ENCODE results near the gene ZNF263. TPM values are rescaled to one million over a fixed set of nuclear protein-coding genes. Genes with fewer than 3 reads are reported as not detected.
A peak's percentile ranks its signal among the peaks of the same experiment; 100 is the strongest.
"Not testable (repeated sequence)": the region's sequence is repeated elsewhere in the genome, so short reads cannot be mapped to it uniquely, and the experiment has no call there.

ZNF263 gene
- total RNA-seq, 4 donors from 2014 or later: 40.6 to 56.3 (median 45.1) TPM

- no peaks in the 10 kb centered on the region for H3K9me3 ChIP-seq
- H3K4me1 ChIP-seq: peaks cover 18% of the 10 kb centered on the region
- no peaks in the 10 kb centered on the region for H3K27me3 ChIP-seq
- peaks cover 21% of the 10 kb centered on the region for H3K36me3 ChIP-seq
- peak overlapping the region; percentile 96 for H3K27ac ChIP-seq
- peak; percentile 95 to 96 for DNase-seq (ENCODE audit: low spot score in 2 of 2)
- TF ChIP-seq POLR2AphosphoS5 (IDR thresholded peaks at IDR 0.05) (peak in 2 of 3 donors; percentile 7 to 18), EP300 (IDR thresholded peaks at IDR 0.05) (no peak), POLR2A (IDR thresholded peaks at IDR 0.05) (peak in 1 of 2 donors; percentile 73), CTCF (IDR thresholded peaks at IDR 0.05) (peak in 1 of 2 donors; percentile 24)
- WGBS: 1% methylated on average over 49 of the region's 77 CpGs
- H3K4me3 ChIP-seq: peak overlapping the region; percentile 73
These were observed 18.9 kb upstream of the ZNF263 start for GRCh38 chr16:3264137-3265036.

GRCh38 chr16:3266873-3267537, 16.3 kb upstream of the ZNF263 start:
- Histone ChIP-seq H3K27me3 (no peaks in the 10 kb centered on the region), H3K36me3 (peaks cover 21% of the 10 kb centered on the region), H3K9me3 (no peaks in the 10 kb centered on the region), H3K4me3 (no peak overlapping the region), H3K4me1 (peaks cover 18% of the 10 kb centered on the region), H3K27ac (no peak overlapping the region)
- 64% methylated on average over 5 of the region's 5 CpGs for WGBS
- TF ChIP-seq CTCF (IDR thresholded peaks at IDR 0.05): no peak
- TF ChIP-seq POLR2AphosphoS5 (IDR thresholded peaks at IDR 0.05): no peak
- no peak for TF ChIP-seq POLR2A (IDR thresholded peaks at IDR 0.05)
- TF ChIP-seq EP300 (IDR thresholded peaks at IDR 0.05): no peak
- no peak for DNase-seq (ENCODE audit: low spot score in 2 of 2)

- WGBS: 100% methylated on average over 1 of the region's 1 CpG
- H3K27me3 ChIP-seq: no peaks in the 10 kb centered on the region
- no peaks in the 10 kb centered on the region for H3K9me3 ChIP-seq
- peaks cover 21% of the 10 kb centered on the region for H3K36me3 ChIP-seq
- H3K4me3 ChIP-seq: no peak overlapping the region
- H3K27ac ChIP-seq: no peak overlapping the region
- TF ChIP-seq EP300 (IDR thresholded peaks at IDR 0.05) (no peak), POLR2A (IDR thresholded peaks at IDR 0.05) (no peak), CTCF (IDR thresholded peaks at IDR 0.05) (no peak), POLR2AphosphoS5 (IDR thresholded peaks at IDR 0.05) (no peak)
- peaks cover 14% of the 10 kb centered on the region for H3K4me1 ChIP-seq
- DNase-seq (ENCODE audit: low spot score in 2 of 2): no peak
These were observed 15.0 kb upstream of the ZNF263 start for GRCh38 chr16:3268294-3268693.

GRCh38 chr16:3270718-3271117, 12.6 kb upstream of the ZNF263 start:
- not testable (repeated sequence) for H3K27ac ChIP-seq; H3K4me1 ChIP-seq; H3K4me3 ChIP-seq; H3K9me3 ChIP-seq; DNase-seq (ENCODE audit: low spot score in 2 of 2); H3K27me3 ChIP-seq
- H3K36me3 ChIP-seq: peaks cover 21% of the 10 kb centered on the region
- WGBS: 90% methylated on average over 5 of the region's 5 CpGs

GRCh38 chr16:3271281-3271680, 12.0 kb upstream of the ZNF263 start:
- not testable (repeated sequence) for H3K9me3 ChIP-seq; H3K4me3 ChIP-seq; H3K4me1 ChIP-seq; H3K27me3 ChIP-seq; H3K27ac ChIP-seq; DNase-seq (ENCODE audit: low spot score in 2 of 2)
- H3K36me3 ChIP-seq: peaks cover 19% of the 10 kb centered on the region
- 94% methylated on average over 22 of the region's 22 CpGs for WGBS

GRCh38 chr16:3274490-3274889, 8.8 kb upstream of the ZNF263 start:
- no peak overlapping the region for H3K27ac ChIP-seq
- H3K4me1 ChIP-seq: no peaks in the 10 kb centered on the region
- DNase-seq (ENCODE audit: low spot score in 2 of 2): no peak
- WGBS: 51% methylated on average over 4 of the region's 4 CpGs
- H3K4me3 ChIP-seq: no peak overlapping the region
- no peaks in the 10 kb centered on the region for H3K36me3 ChIP-seq
- H3K9me3 ChIP-seq: no peaks in the 10 kb centered on the region
- H3K27me3 ChIP-seq: no peaks in the 10 kb centered on the region
- TF ChIP-seq POLR2A (IDR thresholded peaks at IDR 0.05): no peak
- no peak for TF ChIP-seq EP300 (IDR thresholded peaks at IDR 0.05)
- TF ChIP-seq POLR2AphosphoS5 (IDR thresholded peaks at IDR 0.05): no peak
- no peak for TF ChIP-seq CTCF (IDR thresholded peaks at IDR 0.05)

All from suprapubic skin (tissue), 4 donors.